ENCODE measurements around the gene PHACTR3. TPM values are rescaled to one million over a fixed set of nuclear protein-coding genes. Genes with fewer than 3 reads are reported as not detected.

PHACTR3 gene
- total and polyA plus RNA-seq, 2 donors (not counting 3 experiments of a cell fraction or from before 2014, with no cell fraction given), result not detected

GRCh38 chr20:59622496-59622895 lies 18.2 kb downstream of the PHACTR3 start:
- Histone ChIP-seq H3K9me3 (replicated peaks; ENCODE audit: control insufficient read depth, insufficient read depth, low read length) (peaks cover 2% of the 10 kb centered on the region), H3K36me3 (ENCODE audit: control insufficient read depth in 2 of 2, extremely low read depth in 1 of 2, insufficient read depth in 2 of 2, low read length in 2 of 2) (no peaks in the 10 kb centered on the region), H3K4me2 (ENCODE audit: insufficient read depth, low read length) (no peak overlapping the region), H3K9ac (replicated peaks; ENCODE audit: extremely low read depth, insufficient read depth, low read length) (no peak overlapping the region), H3K4me3 (replicated peaks in 1 of 3; ENCODE audit: insufficient read depth in 1 of 3, low read depth in 1 of 3, low read length in 3 of 3) (no peak overlapping the region), H4K20me1 (replicated peaks; ENCODE audit: control insufficient read depth, extremely low read depth, insufficient read depth, low read length) (no peaks in the 10 kb centered on the region), H2AFZ (ENCODE audit: low read depth, low read length) (no peak overlapping the region), H3K79me2 (ENCODE audit: control insufficient read depth, insufficient read depth, low read length) (no peaks in the 10 kb centered on the region), H3K4me1 (ENCODE audit: control insufficient read depth, extremely low read depth, insufficient read depth, low read length) (no peaks in the 10 kb centered on the region), H3K27me3 (ENCODE audit: control insufficient read depth in 2 of 2, insufficient read depth in 2 of 2, low read length in 2 of 2) (no peaks in the 10 kb centered on the region), H3K27ac (ENCODE audit: insufficient read depth, low read depth, low read length) (no peak overlapping the region), H3K9me1 (replicated peaks; ENCODE audit: control insufficient read depth, extremely low read depth, insufficient read depth, low read length) (no peaks in the 10 kb centered on the region)
- TF ChIP-seq CTCF (IDR thresholded peaks at IDR 0.05; ENCODE audit: extremely low read depth in 1 of 2, insufficient read depth in 1 of 2, low read depth in 1 of 2, low read length in 2 of 2), result no peak
- TF ChIP-seq, protein P1, sequence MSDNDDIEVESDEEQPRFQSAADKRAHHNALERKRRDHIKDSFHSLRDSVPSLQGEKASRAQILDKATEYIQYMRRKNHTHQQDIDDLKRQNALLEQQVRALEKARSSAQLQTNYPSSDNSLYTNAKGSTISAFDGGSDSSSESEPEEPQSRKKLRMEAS (IDR thresholded peaks at IDR 0.05; ENCODE audit: insufficient read depth, insufficient read length), result no peak
- TF ChIP-seq EZH2 (IDR thresholded peaks at IDR 0.05; ENCODE audit: borderline replicate concordance, low read depth, low read length, severe bottlenecking), result no peak
- no peak for TF ChIP-seq POLR2A (IDR thresholded peaks at IDR 0.05; ENCODE audit: low read depth, low read length)
- TF ChIP-seq GATA2 (IDR thresholded peaks at IDR 0.05; ENCODE audit: insufficient read depth, insufficient read length, low read depth, low read length), result no peak
- no peak for TF ChIP-seq MYC (IDR thresholded peaks at IDR 0.05; ENCODE audit: low read depth, low read length)
- TF ChIP-seq POLR2AphosphoS5 (IDR thresholded peaks at IDR 0.05; ENCODE audit: insufficient read depth, low read depth, low read length), result no peak
- no peak for TF ChIP-seq JUN (IDR thresholded peaks at IDR 0.05; ENCODE audit: borderline replicate concordance, insufficient read depth, insufficient read length, low read depth)
- no peak for TF ChIP-seq FOS (IDR thresholded peaks at IDR 0.05; ENCODE audit: borderline replicate concordance, insufficient read depth, low read length)
- no TSS peak for BruUV-seq (replicated peaks)
- CTCF ChIA-PET, result no interaction called here
- FAIRE-seq, result no peak
- intact Hi-C loops (cut with micrococcal nuclease) (no loop called here), dilution Hi-C loops (cut with MboI; ENCODE audit: extremely low pct_ligation_motif_present, low sequenced_read_pairs) (no loop called here)
- no peak for DNase-seq (ENCODE audit: low read depth, low spot score)
- POLR2A ChIA-PET, result no interaction called here
